Keratinocyte (primary cell): ENCODE results near the gene TMPRSS13. TPM values are rescaled to one million over a fixed set of nuclear protein-coding genes. Genes with fewer than 3 reads are reported as not detected.

Experiments used
- DNase-seq: peaks from one replicate; pipeline ENCODE4 v3.0.0-alpha.2; 2011; ENCODE audit warnings: low read depth, missing footprints, low spot score
- FAIRE-seq: peaks from 2 replicates; lab custom pipeline; 2011; peaks lifted over from hg19 to GRCh38; lab: Jason Lieb, UNC
- H2AFZ ChIP-seq: 2 replicates; pipeline ENCODE4 v1.6.0; 2012; ENCODE audit warnings: low read length, control low read depth, inconsistent platforms; ENCODE audit not compliant: control insufficient read depth
- H3K27ac ChIP-seq: 2 replicates; pipeline ENCODE4 v1.5.1; 2011; ENCODE audit warnings: low read length; ENCODE audit not compliant: control insufficient read depth, insufficient read depth
- H3K27me3 ChIP-seq: 3 replicates; pipeline ENCODE4 v1.6.0; 2011; ENCODE audit warnings: low read length; ENCODE audit not compliant: control insufficient read depth, insufficient read depth; ENCODE audit errors: extremely low read depth
- H3K36me3 ChIP-seq, 2 experiments: 2 replicates in 1 of 2; 3 replicates in 1 of 2; pipeline ENCODE4 v1.5.1; 2011; ENCODE audit warnings: low read length in 2 of 2, mild to moderate bottlenecking in 1 of 2; ENCODE audit not compliant: control insufficient read depth in 2 of 2, insufficient read depth in 2 of 2; ENCODE audit errors: extremely low read depth in 1 of 2
- H3K4me1 ChIP-seq: 3 replicates; pipeline ENCODE4 v1.5.1; 2011; ENCODE audit warnings: low read length; ENCODE audit not compliant: control insufficient read depth, insufficient read depth; ENCODE audit errors: extremely low read depth
- H3K4me2 ChIP-seq: 3 replicates; pipeline ENCODE4 v1.6.0; 2011; ENCODE audit warnings: low read depth, low read length; ENCODE audit not compliant: control insufficient read depth, insufficient read depth; ENCODE audit errors: extremely low read depth
- H3K4me3 ChIP-seq, 3 experiments: fragments of 200-600 bp in 1 of 3; sonication (generic) in 1 of 3; 2 replicates in 2 of 3; 3 replicates in 1 of 3; pipeline ENCODE4 v1.5.1; 2011 to 2016; ENCODE audit warnings: low read length in 3 of 3, mild to moderate bottlenecking in 3 of 3, control low read depth in 2 of 3, inconsistent platforms in 1 of 3, low read depth in 1 of 3, mixed read lengths in 1 of 3, mixed run types in 1 of 3, moderate library complexity in 1 of 3; ENCODE audit not compliant: control insufficient read depth in 2 of 3, insufficient read depth in 2 of 3; ENCODE audit errors: extremely low read depth in 1 of 3
- H3K79me2 ChIP-seq: 2 replicates; pipeline ENCODE4 v1.6.0; 2012; ENCODE audit warnings: low read length; ENCODE audit not compliant: control insufficient read depth, insufficient read depth
- H3K9ac ChIP-seq: 3 replicates; pipeline ENCODE4 v1.6.0; 2011; ENCODE audit warnings: low read length; ENCODE audit not compliant: control insufficient read depth, insufficient read depth; ENCODE audit errors: extremely low read depth
- H3K9me1 ChIP-seq: 3 replicates; pipeline ENCODE4 v1.6.0; 2011; ENCODE audit warnings: low read length; ENCODE audit not compliant: control insufficient read depth, insufficient read depth; ENCODE audit errors: extremely low read depth
- H3K9me3 ChIP-seq: 2 replicates; pipeline ENCODE4 v1.5.1; 2012; ENCODE audit warnings: low read depth, low read length; ENCODE audit not compliant: control insufficient read depth
- H4K20me1 ChIP-seq: 3 replicates; pipeline ENCODE4 v1.6.0; 2011; ENCODE audit warnings: low read length; ENCODE audit not compliant: control insufficient read depth, insufficient read depth; ENCODE audit errors: extremely low read depth
- CTCF ChIP-seq, 3 experiments: IDR thresholded peaks in 1 of 3; conservative IDR thresholded peaks in 1 of 3; optimal IDR thresholded peaks in 1 of 3; 2 replicates in 2 of 3; 3 replicates in 1 of 3; pipeline versions ENCODE3 to v1.5.1; 2011; ENCODE audit warnings: low read length in 3 of 3, mild to moderate bottlenecking in 3 of 3, moderate library complexity in 2 of 3, control low read depth in 1 of 3, inconsistent platforms in 1 of 3; ENCODE audit not compliant: insufficient read depth in 2 of 3; ENCODE audit errors: extremely low read depth in 1 of 3
- EZH2 ChIP-seq: IDR thresholded peaks from one replicate; pipeline ENCODE4 v1.6.1; 2012; ENCODE audit warnings: inconsistent platforms, mild to moderate bottlenecking, low read length, moderate library complexity
- dilution Hi-C: fragments of 300-500 bp; cut with MboI; formaldehyde crosslinking; loops from one replicate; pipeline ENCODE4 v1.7.0; 2020; ENCODE audit warnings: low sequenced_read_pairs; ENCODE audit not compliant: extremely low pct_ligation_motif_present
- polyA plus RNA-seq, 5 experiments: library from polyadenylated mRNA; depleted of rRNA in 3 of 5; stranded (reverse) in 3 of 5; stranded (forward) in 1 of 5; unstranded in 1 of 5; fragments of >200 nt; gene quantifications; 1 replicate in 1 of 5; 2 replicates in 3 of 5; 3 replicates in 1 of 5; pipeline versions ENCODE4 v1.2.1 to v1.2.3, GENCODE V29; 2011 to 2012; ENCODE audit warnings: missing spikeins in 2 of 5, low read depth in 1 of 5, low replicate concordance in 1 of 5

The TMPRSS13 gene
- polyA plus RNA-seq, 1 donor (not counting 4 experiments of a cell fraction or from before 2014, with no cell fraction given): 1.8 TPM

- H3K4me2 ChIP-seq: no peak overlapping the region
- no peak for DNase-seq
- no peak overlapping the region for H2AFZ ChIP-seq
- H3K9me1 ChIP-seq: no peaks in the 10 kb centered on the region
- H3K36me3 ChIP-seq: no peaks in the 10 kb centered on the region
- no peak for FAIRE-seq
- H3K27me3 ChIP-seq: no peaks in the 10 kb centered on the region
- H3K9ac ChIP-seq: no peak overlapping the region
- TF ChIP-seq EZH2: no peak
- H3K4me3 ChIP-seq: no peak overlapping the region
- no peaks in the 10 kb centered on the region for H3K79me2 ChIP-seq
- H3K9me3 ChIP-seq: no peaks in the 10 kb centered on the region
- dilution Hi-C loops: no loop called here
- H4K20me1 ChIP-seq: no peaks in the 10 kb centered on the region
- peaks cover 11% of the 10 kb centered on the region for H3K4me1 ChIP-seq
- no peak overlapping the region for H3K27ac ChIP-seq
These were observed 11.5 kb upstream of the TMPRSS13 start for GRCh38 chr11:117940736-117941135.

GRCh38 chr11:117936973-117937372, 7.8 kb upstream of the TMPRSS13 start:
- H4K20me1 ChIP-seq: no peaks in the 10 kb centered on the region
- no peaks in the 10 kb centered on the region for H3K9me3 ChIP-seq
- FAIRE-seq: no peak
- no peak overlapping the region for H3K4me3 ChIP-seq
- H3K27ac ChIP-seq: no peak overlapping the region
- H3K79me2 ChIP-seq: no peaks in the 10 kb centered on the region
- no peak overlapping the region for H3K9ac ChIP-seq
- H3K4me2 ChIP-seq: no peak overlapping the region
- H3K36me3 ChIP-seq: no peaks in the 10 kb centered on the region
- DNase-seq: no peak
- H3K4me1 ChIP-seq: peaks cover 10% of the 10 kb centered on the region
- H3K27me3 ChIP-seq: no peaks in the 10 kb centered on the region
- dilution Hi-C loops: no loop called here
- H2AFZ ChIP-seq: no peak overlapping the region
- H3K9me1 ChIP-seq: no peaks in the 10 kb centered on the region
- no peak for TF ChIP-seq EZH2
- TF ChIP-seq CTCF (optimal IDR thresholded peaks at IDR 0.05 in 1 of 3, IDR thresholded peaks at IDR 0.05 in 1 of 3, conservative IDR thresholded peaks at IDR 0.05 in 1 of 3; ENCODE audit: extremely low read depth in 1 of 3, insufficient read depth in 2 of 3, low read length in 3 of 3): no peak
